ENCODE measurements around the gene NR0B1.

DNA sequence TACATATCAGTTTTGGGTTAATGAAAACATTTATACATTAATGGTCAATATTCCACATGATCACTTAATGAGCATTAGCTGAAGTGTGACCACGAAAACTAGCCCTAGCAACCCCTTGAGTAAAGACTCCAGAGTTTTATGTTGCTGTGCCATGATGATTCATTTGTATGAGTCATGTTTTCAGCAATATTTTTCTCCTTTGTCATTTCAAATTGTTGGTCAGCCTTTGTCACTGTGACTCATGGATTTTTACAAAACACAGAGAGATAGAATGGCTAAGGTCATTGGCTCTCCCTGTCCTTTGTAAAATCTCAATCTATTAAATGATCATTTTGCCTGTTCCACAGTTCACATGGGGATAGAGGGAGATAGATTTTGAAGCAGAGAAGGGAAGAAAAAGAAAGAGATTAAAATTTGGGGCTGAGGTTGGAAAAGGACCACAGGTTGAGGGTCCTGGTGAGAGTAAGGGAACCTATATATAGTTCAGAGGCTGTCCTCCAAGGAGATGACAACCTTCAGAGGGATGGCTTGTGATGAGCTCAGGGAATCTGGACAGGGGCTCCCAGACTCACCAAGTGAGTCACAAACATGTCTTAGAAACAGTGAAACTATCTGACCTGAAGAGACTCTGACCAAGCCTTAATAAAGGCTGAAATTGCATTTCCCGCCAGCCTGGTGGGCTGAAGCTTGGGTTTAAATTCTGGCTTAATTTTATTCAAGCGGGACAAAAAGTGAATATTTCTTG is 25.6 kb downstream of the NR0B1 start:
- TF ChIP-seq, protein P1, sequence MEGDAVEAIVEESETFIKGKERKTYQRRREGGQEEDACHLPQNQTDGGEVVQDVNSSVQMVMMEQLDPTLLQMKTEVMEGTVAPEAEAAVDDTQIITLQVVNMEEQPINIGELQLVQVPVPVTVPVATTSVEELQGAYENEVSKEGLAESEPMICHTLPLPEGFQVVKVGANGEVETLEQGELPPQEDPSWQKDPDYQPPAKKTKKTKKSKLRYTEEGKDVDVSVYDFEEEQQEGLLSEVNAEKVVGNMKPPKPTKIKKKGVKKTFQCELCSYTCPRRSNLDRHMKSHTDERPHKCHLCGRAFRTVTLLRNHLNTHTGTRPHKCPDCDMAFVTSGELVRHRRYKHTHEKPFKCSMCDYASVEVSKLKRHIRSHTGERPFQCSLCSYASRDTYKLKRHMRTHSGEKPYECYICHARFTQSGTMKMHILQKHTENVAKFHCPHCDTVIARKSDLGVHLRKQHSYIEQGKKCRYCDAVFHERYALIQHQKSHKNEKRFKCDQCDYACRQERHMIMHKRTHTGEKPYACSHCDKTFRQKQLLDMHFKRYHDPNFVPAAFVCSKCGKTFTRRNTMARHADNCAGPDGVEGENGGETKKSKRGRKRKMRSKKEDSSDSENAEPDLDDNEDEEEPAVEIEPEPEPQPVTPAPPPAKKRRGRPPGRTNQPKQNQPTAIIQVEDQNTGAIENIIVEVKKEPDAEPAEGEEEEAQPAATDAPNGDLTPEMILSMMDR (IDR thresholded peaks at IDR 0.05), result no peak
- no peak for TF ChIP-seq POLR2A (IDR thresholded peaks at IDR 0.05)
- no peak for TF ChIP-seq EP300 (IDR thresholded peaks at IDR 0.05)

Measured in sigmoid colon (tissue), 4 donors.